ENCODE data around the gene DSCAML1.

DSCAML1 gene

DNA sequence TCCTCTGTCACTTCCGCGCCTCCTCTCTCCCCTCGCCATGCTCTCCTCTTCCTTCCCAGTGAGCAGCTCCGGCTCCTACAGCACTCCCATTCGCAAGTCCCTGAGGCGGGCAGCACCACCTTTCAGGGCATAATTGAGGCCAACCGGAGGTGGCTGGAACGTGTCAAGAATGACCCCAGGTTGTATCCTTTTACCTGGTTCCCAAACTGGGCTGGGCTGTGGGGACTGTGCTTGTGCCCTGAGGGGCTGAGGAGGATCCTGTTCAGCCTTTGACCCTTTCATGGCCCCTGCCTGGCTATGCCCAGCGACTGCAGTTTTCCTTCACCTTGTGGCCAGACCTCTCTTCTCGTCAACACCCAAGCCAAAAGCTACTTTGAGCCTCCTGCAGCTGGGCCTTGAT is 385.3 kb downstream of the DSCAML1 start:
- Histone ChIP-seq H2BK120ac (ENCODE audit: low read depth, low read length) (no peak overlapping the region), H2AFZ (ENCODE audit: low read length) (no peak overlapping the region), H2BK15ac (ENCODE audit: low read length) (no peak overlapping the region), H3K27me3 (ENCODE audit: control insufficient read depth in 3 of 3, insufficient read depth in 3 of 3, low read depth in 1 of 3, low read length in 3 of 3) (no peaks in the 10 kb centered on the region), H4K91ac (ENCODE audit: low read depth, low read length, poor library complexity) (no peak overlapping the region), H3K27ac (replicated peaks; ENCODE audit: low read length) (no peak overlapping the region), H3K79me1 (ENCODE audit: low read depth, low read length) (no peaks in the 10 kb centered on the region), H4K8ac (ENCODE audit: low read depth, low read length) (no peak overlapping the region), H3K18ac (ENCODE audit: low read length) (no peak overlapping the region), H2BK12ac (ENCODE audit: low read length) (no peak overlapping the region), H3K14ac (ENCODE audit: low read length) (no peak overlapping the region), H3K36me3 (replicated peaks in 1 of 2; ENCODE audit: control insufficient read depth in 2 of 2, insufficient read depth in 2 of 2, low read length in 2 of 2) (peaks cover 17 to 44% of the 10 kb centered on the region in 2 donors), H2BK5ac (ENCODE audit: low read length) (no peak overlapping the region), H2AK5ac (ENCODE audit: low read depth, low read length) (no peak overlapping the region), H3K4ac (ENCODE audit: low read length) (no peak overlapping the region), H3K4me1 (ENCODE audit: control insufficient read depth in 2 of 2, insufficient read depth in 1 of 2, low read depth in 1 of 2, low read length in 2 of 2) (peaks cover 0 to 2% of the 10 kb centered on the region in 2 donors), H3K23ac (ENCODE audit: low read depth, low read length, poor library complexity) (no peak overlapping the region), H3K4me2 (ENCODE audit: insufficient read depth, low read length, poor library complexity, severe bottlenecking) (no peak overlapping the region), H3K9me3 (replicated peaks in 1 of 2; ENCODE audit: control insufficient read depth in 2 of 2, insufficient read depth in 1 of 2, low read depth in 1 of 2, low read length in 2 of 2) (peaks cover 0 to 2% of the 10 kb centered on the region in 2 donors), H3K4me3 (ENCODE audit: low read length in 2 of 2) (no peak overlapping the region), H3K9ac (ENCODE audit: low read depth, low read length, poor library complexity) (no peak overlapping the region)
- WGBS, 2 donors (ENCODE audit: extremely low coverage in 2 of 2, insufficient read length in 2 of 2, insufficient replicate concordance in 1 of 2), result no CpG with 5 or more reads among the region's 10 CpGs
- no peak for DNase-seq (ENCODE audit: low spot score)

DNA sequence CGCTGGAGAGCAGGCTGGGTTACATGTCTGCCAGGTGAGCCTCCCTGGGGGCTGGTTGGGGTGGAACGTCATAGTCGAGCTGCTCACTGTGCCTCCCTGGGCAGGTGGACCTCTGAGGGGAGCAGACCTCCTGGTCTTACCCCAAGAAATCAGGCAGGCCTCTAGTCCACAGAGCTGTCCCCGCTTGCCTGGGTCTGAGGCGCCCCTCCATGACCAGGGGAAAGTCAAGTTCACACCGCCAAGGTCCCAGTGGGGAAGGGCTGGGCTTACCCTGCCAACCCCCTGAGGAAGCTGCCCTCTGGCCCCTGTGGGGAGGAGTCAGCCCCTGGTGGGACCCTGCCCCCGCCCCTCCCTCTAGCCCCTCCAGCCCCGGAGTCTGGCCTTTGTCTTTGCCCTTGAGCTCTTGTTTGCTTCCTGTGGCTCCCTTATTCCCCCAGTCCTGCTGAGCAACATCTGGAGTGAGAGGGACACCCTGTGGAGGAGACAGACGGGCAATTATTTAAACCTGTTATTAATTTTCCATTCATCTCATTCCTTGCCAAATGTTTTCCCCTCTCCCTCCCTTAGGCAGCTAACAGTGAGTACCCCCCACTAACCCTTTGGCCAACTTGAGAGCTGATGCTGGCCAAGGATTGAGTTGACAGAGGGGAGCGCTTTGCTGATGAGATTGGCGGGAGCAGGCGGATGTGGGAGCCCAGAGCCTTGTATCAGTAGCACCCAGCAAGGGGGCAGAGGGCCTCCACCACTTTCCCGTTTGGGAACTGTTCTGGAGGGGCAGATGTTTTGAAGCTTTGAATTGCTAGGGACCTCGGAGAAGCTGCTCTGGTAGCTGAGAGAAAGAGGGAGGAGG is 385.9 kb downstream of the DSCAML1 start:
- Histone ChIP-seq H3K79me1 (ENCODE audit: low read depth, low read length) (no peaks in the 10 kb centered on the region), H3K14ac (ENCODE audit: low read length) (no peak overlapping the region), H2AFZ (ENCODE audit: low read length) (no peak overlapping the region), H2BK15ac (ENCODE audit: low read length) (no peak overlapping the region), H3K4me3 (ENCODE audit: low read length in 2 of 2) (no peak overlapping the region), H3K4ac (ENCODE audit: low read length) (no peak overlapping the region), H3K23ac (ENCODE audit: low read depth, low read length, poor library complexity) (no peak overlapping the region), H2BK12ac (ENCODE audit: low read length) (no peak overlapping the region), H3K27ac (replicated peaks; ENCODE audit: low read length) (no peak overlapping the region), H2BK120ac (ENCODE audit: low read depth, low read length) (no peak overlapping the region), H3K36me3 (replicated peaks in 1 of 2; ENCODE audit: control insufficient read depth in 2 of 2, insufficient read depth in 2 of 2, low read length in 2 of 2) (peaks cover 17 to 48% of the 10 kb centered on the region in 2 donors), H3K4me2 (ENCODE audit: insufficient read depth, low read length, poor library complexity, severe bottlenecking) (no peak overlapping the region), H4K8ac (ENCODE audit: low read depth, low read length) (peak overlapping the region; percentile 26), H3K27me3 (ENCODE audit: control insufficient read depth in 3 of 3, insufficient read depth in 3 of 3, low read depth in 1 of 3, low read length in 3 of 3) (no peaks in the 10 kb centered on the region), H3K9me3 (replicated peaks in 1 of 2; ENCODE audit: control insufficient read depth in 2 of 2, insufficient read depth in 1 of 2, low read depth in 1 of 2, low read length in 2 of 2) (peaks cover 2 to 5% of the 10 kb centered on the region in 2 donors), H3K18ac (ENCODE audit: low read length) (no peak overlapping the region), H2AK5ac (ENCODE audit: low read depth, low read length) (no peak overlapping the region), H3K4me1 (ENCODE audit: control insufficient read depth in 2 of 2, insufficient read depth in 1 of 2, low read depth in 1 of 2, low read length in 2 of 2) (peaks cover 0 to 2% of the 10 kb centered on the region in 2 donors), H2BK5ac (ENCODE audit: low read length) (no peak overlapping the region), H3K9ac (ENCODE audit: low read depth, low read length, poor library complexity) (no peak overlapping the region), H4K91ac (ENCODE audit: low read depth, low read length, poor library complexity) (no peak overlapping the region)
- no CpG with 5 or more reads among the region's 14 CpGs for WGBS, 2 donors (ENCODE audit: extremely low coverage in 2 of 2, insufficient read length in 2 of 2, insufficient replicate concordance in 1 of 2)
- no peak for DNase-seq (ENCODE audit: low spot score)

DNA sequence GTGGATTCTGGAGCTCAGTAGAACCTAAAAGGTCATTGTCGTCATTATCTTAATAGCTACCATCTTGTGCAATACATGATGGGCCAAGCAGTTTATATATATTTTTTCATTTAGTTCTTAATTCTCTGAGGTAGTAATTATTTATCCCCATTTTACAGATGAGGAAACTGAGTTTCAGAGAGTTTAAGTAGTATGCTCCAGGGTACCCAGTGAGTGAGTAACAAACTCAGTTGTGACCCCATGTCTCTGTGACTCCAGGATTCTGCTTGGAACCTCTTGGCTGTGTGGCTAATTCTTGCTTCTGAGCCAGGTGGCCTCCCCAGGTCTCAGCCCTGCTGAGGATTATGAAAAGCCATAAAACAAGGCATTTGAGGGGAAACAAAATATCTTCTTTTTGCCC is 386.8 kb downstream of the DSCAML1 start:
- no peak for DNase-seq (ENCODE audit: low spot score)
- Histone ChIP-seq H3K9me3 (replicated peaks in 1 of 2; ENCODE audit: control insufficient read depth in 2 of 2, insufficient read depth in 1 of 2, low read depth in 1 of 2, low read length in 2 of 2) (peaks cover 2 to 8% of the 10 kb centered on the region in 2 donors), H3K79me1 (ENCODE audit: low read depth, low read length) (no peaks in the 10 kb centered on the region), H2BK120ac (ENCODE audit: low read depth, low read length) (no peak overlapping the region), H3K27me3 (ENCODE audit: control insufficient read depth in 3 of 3, insufficient read depth in 3 of 3, low read depth in 1 of 3, low read length in 3 of 3) (no peaks in the 10 kb centered on the region), H4K8ac (ENCODE audit: low read depth, low read length) (no peak overlapping the region), H3K4me1 (ENCODE audit: control insufficient read depth in 2 of 2, insufficient read depth in 1 of 2, low read depth in 1 of 2, low read length in 2 of 2) (peaks cover 0 to 2% of the 10 kb centered on the region in 2 donors), H2AK5ac (ENCODE audit: low read depth, low read length) (no peak overlapping the region), H2BK15ac (ENCODE audit: low read length) (no peak overlapping the region), H3K4ac (ENCODE audit: low read length) (no peak overlapping the region), H3K18ac (ENCODE audit: low read length) (no peak overlapping the region), H3K4me2 (ENCODE audit: insufficient read depth, low read length, poor library complexity, severe bottlenecking) (no peak overlapping the region), H3K9ac (ENCODE audit: low read depth, low read length, poor library complexity) (no peak overlapping the region), H3K4me3 (ENCODE audit: low read length in 2 of 2) (no peak overlapping the region), H3K14ac (ENCODE audit: low read length) (no peak overlapping the region), H3K27ac (replicated peaks; ENCODE audit: low read length) (no peak overlapping the region), H3K36me3 (replicated peaks in 1 of 2; ENCODE audit: control insufficient read depth in 2 of 2, insufficient read depth in 2 of 2, low read length in 2 of 2) (peaks cover 18 to 54% of the 10 kb centered on the region in 2 donors), H3K23ac (ENCODE audit: low read depth, low read length, poor library complexity) (no peak overlapping the region), H2AFZ (ENCODE audit: low read length) (no peak overlapping the region), H2BK5ac (ENCODE audit: low read length) (no peak overlapping the region), H4K91ac (ENCODE audit: low read depth, low read length, poor library complexity) (no peak overlapping the region), H2BK12ac (ENCODE audit: low read length) (no peak overlapping the region)
- WGBS, 2 donors (ENCODE audit: extremely low coverage in 2 of 2, insufficient read length in 2 of 2, insufficient replicate concordance in 1 of 2), result no CpG with 5 or more reads among the region's 1 CpG

DNA sequence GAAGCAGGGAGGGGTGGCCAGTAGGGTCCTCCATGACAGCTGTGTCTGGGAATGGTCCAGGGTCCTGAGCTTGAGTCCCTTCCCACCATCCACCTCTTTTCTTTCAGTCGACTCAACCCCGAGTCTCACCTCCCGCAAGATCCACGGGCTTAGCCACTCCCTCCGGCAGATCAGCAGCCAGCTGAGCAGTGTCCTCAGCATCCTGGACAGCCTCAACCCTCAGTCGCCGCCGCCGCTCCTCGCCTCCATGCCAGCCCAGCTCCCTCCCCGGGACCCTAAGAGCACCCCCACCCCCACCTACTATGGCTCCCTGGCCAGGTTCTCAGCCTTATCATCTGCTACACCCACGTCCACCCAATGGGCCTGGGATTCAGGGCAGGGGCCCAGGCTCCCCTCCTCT is 387.5 kb downstream of the DSCAML1 start:
- H2BK15ac ChIP-seq (ENCODE audit: low read length), result no peak overlapping the region
- H3K27me3 ChIP-seq (ENCODE audit: control insufficient read depth in 3 of 3, insufficient read depth in 3 of 3, low read depth in 1 of 3, low read length in 3 of 3), result no peaks in the 10 kb centered on the region
- no peak overlapping the region for H2BK5ac ChIP-seq (ENCODE audit: low read length)
- no peak overlapping the region for H4K8ac ChIP-seq (ENCODE audit: low read depth, low read length)
- no peaks in the 10 kb centered on the region for H3K79me1 ChIP-seq (ENCODE audit: low read depth, low read length)
- no peak overlapping the region for H2BK120ac ChIP-seq (ENCODE audit: low read depth, low read length)
- peaks cover 21 to 61% of the 10 kb centered on the region in 2 donors for H3K36me3 ChIP-seq (replicated peaks in 1 of 2; ENCODE audit: control insufficient read depth in 2 of 2, insufficient read depth in 2 of 2, low read length in 2 of 2)
- H2BK12ac ChIP-seq (ENCODE audit: low read length), result no peak overlapping the region
- no peak overlapping the region for H3K4me2 ChIP-seq (ENCODE audit: insufficient read depth, low read length, poor library complexity, severe bottlenecking)
- no peak overlapping the region for H3K23ac ChIP-seq (ENCODE audit: low read depth, low read length, poor library complexity)
- no peak overlapping the region for H3K4me3 ChIP-seq (ENCODE audit: low read length in 2 of 2)
- H3K4ac ChIP-seq (ENCODE audit: low read length), result no peak overlapping the region
- H3K18ac ChIP-seq (ENCODE audit: low read length), result no peak overlapping the region
- H4K91ac ChIP-seq (ENCODE audit: low read depth, low read length, poor library complexity), result no peak overlapping the region
- H3K4me1 ChIP-seq (ENCODE audit: control insufficient read depth in 2 of 2, insufficient read depth in 1 of 2, low read depth in 1 of 2, low read length in 2 of 2), result peaks cover 0 to 2% of the 10 kb centered on the region in 2 donors
- WGBS, 2 donors (ENCODE audit: extremely low coverage in 2 of 2, insufficient read length in 2 of 2, insufficient replicate concordance in 1 of 2), result no CpG with 5 or more reads among the region's 12 CpGs
- no peak overlapping the region for H3K14ac ChIP-seq (ENCODE audit: low read length)
- no peak overlapping the region for H3K9ac ChIP-seq (ENCODE audit: low read depth, low read length, poor library complexity)
- no peak overlapping the region for H2AFZ ChIP-seq (ENCODE audit: low read length)
- no peak overlapping the region for H2AK5ac ChIP-seq (ENCODE audit: low read depth, low read length)
- no peak for DNase-seq (ENCODE audit: low spot score)
- no peak overlapping the region for H3K27ac ChIP-seq (replicated peaks; ENCODE audit: low read length)
- peaks cover 2 to 11% of the 10 kb centered on the region in 2 donors for H3K9me3 ChIP-seq (replicated peaks in 1 of 2; ENCODE audit: control insufficient read depth in 2 of 2, insufficient read depth in 1 of 2, low read depth in 1 of 2, low read length in 2 of 2)
